Left lung (tissue), 10 donors: ENCODE results near the gene TMEM30B. TPM values are rescaled to one million over a fixed set of nuclear protein-coding genes. Genes with fewer than 3 reads are reported as not detected.

ENCODE experiments used
- ATAC-seq: fragments of 200-7000 bp; cut with Tn5 transposase; one replicate; pipeline ENCODE4 v1.9.1; 2020; ENCODE audit warnings: moderate library complexity
- DNase-seq, 4 donors: peaks; one replicate each; pipeline ENCODE4 v3.0.0-alpha.2; 2013 to 2020
- H3K27ac ChIP-seq, 2 donors: fragments of 200-600 bp; sonication (generic) in 1 of 2; one replicate each; pipeline versions ENCODE4 v1.5.0 to v1.8.0; 2020 to 2021
- H3K27me3 ChIP-seq, 2 donors: fragments of 200-600 bp; sonication (generic) in 1 of 2; one replicate each; pipeline versions ENCODE4 v1.5.0 to v1.8.0; 2020 to 2021
- H3K36me3 ChIP-seq, 2 donors: fragments of 200-600 bp; sonication (generic) in 1 of 2; one replicate each; pipeline versions ENCODE4 v1.5.0 to v1.8.0; 2020 to 2021
- H3K4me1 ChIP-seq, 2 donors: fragments of 200-600 bp; one replicate each; pipeline ENCODE4 v1.8.0; 2021
- H3K4me3 ChIP-seq, 2 donors: fragments of 200-600 bp; sonication (generic) in 1 of 2; one replicate each; pipeline versions ENCODE4 v1.5.0 to v1.8.0; 2020 to 2021; ENCODE audit warnings: mild to moderate bottlenecking in 1 of 2
- H3K9me3 ChIP-seq, 2 donors: fragments of 200-600 bp; sonication (generic) in 1 of 2; one replicate each; pipeline versions ENCODE4 v1.5.0 to v1.8.0; 2020 to 2021
- CTCF ChIP-seq, 2 donors: fragments of 200-600 bp; sonication (generic) in 1 of 2; IDR thresholded peaks; one replicate each; pipeline versions ENCODE4 v1.5.0 to v1.8.0; 2021; ENCODE audit warnings: antibody characterized with exemption in 2 of 2
- intact Hi-C, 2 donors: fragments of 100-400 bp; cut with DNase I; formaldehyde crosslinking; loops; one replicate each; pipeline versions ENCODE4 v1.11.2 to v1.14.2; 2022
- polyA plus RNA-seq, 6 donors: library from polyadenylated mRNA; unstranded; fragments of 120-200 nt; gene quantifications; one replicate each; pipeline ENCODE4 v1.2.1, GENCODE V29; 2013; ENCODE audit not compliant: insufficient read length in 6 of 6
- total RNA-seq, 2 donors: library from RNA; stranded (reverse); fragmentation: NEBNext Ultra II Directional; extraction: Animal tissue kit (Norgen Biotek cat#: 25700); gene quantifications; one replicate each; pipeline ENCODE4 v1.2.1, GENCODE V29; 2021
- donor health status: DM: no; HTN: yes; CAD: no.
- donor health status: DM: no; HTN: no; CAD: no.

Gene TMEM30B
- total and polyA plus RNA-seq, 8 donors = 15.7 to 23.0 (median 20.0) TPM

DNA sequence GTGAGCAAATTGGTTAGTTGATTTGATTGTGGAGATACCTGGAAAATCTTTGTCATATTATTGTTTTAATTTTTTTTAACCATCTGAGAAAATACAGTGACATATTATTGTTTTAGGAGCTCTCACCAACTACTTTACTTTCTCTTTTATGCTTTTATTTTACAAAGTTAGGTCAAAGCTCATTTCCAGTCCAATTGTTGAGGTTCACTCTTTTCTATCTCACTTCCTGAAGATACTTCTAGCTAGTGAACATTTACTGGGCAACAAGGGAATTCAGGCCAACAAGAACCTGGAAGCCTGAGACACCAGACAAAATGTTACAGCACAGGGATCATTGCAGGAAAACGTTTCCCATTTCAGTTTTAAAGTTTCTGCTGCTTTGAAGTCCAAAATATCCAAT is 3.9 kb downstream of the TMEM30B start:
- ATAC-seq = no peak
- H3K4me3 ChIP-seq = no peak overlapping the region
- no peak overlapping the region for H3K27ac ChIP-seq
- no peak for DNase-seq
- no peaks in the 10 kb centered on the region for H3K9me3 ChIP-seq
- no peaks in the 10 kb centered on the region for H3K36me3 ChIP-seq
- H3K4me1 ChIP-seq = peaks cover 0 to 21% of the 10 kb centered on the region in 2 donors
- no peak for TF ChIP-seq CTCF (IDR thresholded peaks at IDR 0.05)
- peaks cover 2 to 40% of the 10 kb centered on the region in 2 donors for H3K27me3 ChIP-seq
- intact Hi-C loops = no loop called here

GRCh38 chr14:61271552-61271951 is 9.6 kb downstream of the TMEM30B start:
- no peak for DNase-seq
- no peak for TF ChIP-seq CTCF (IDR thresholded peaks at IDR 0.05)
- Histone ChIP-seq H3K36me3 (no peaks in the 10 kb centered on the region), H3K4me3 (no peak overlapping the region), H3K27me3 (peaks cover 0 to 48% of the 10 kb centered on the region in 2 donors), H3K27ac (no peak overlapping the region), H3K9me3 (no peaks in the 10 kb centered on the region), H3K4me1 (peaks cover 0 to 7% of the 10 kb centered on the region in 2 donors)
- no peak for ATAC-seq
- intact Hi-C loops = no loop called here

- H3K4me1 ChIP-seq = peaks cover 0 to 7% of the 10 kb centered on the region in 2 donors
- H3K9me3 ChIP-seq = no peaks in the 10 kb centered on the region
- intact Hi-C loops = no loop called here
- no peak overlapping the region for H3K4me3 ChIP-seq
- ATAC-seq (no peak), DNase-seq (no peak)
- no peaks in the 10 kb centered on the region for H3K36me3 ChIP-seq
- TF ChIP-seq CTCF (IDR thresholded peaks at IDR 0.05) = no peak
- H3K27me3 ChIP-seq = peaks cover 0 to 56% of the 10 kb centered on the region in 2 donors
- H3K27ac ChIP-seq = no peak overlapping the region
Observed at GRCh38 chr14:61270714-61271113, 10.4 kb downstream of the TMEM30B start.

DNA sequence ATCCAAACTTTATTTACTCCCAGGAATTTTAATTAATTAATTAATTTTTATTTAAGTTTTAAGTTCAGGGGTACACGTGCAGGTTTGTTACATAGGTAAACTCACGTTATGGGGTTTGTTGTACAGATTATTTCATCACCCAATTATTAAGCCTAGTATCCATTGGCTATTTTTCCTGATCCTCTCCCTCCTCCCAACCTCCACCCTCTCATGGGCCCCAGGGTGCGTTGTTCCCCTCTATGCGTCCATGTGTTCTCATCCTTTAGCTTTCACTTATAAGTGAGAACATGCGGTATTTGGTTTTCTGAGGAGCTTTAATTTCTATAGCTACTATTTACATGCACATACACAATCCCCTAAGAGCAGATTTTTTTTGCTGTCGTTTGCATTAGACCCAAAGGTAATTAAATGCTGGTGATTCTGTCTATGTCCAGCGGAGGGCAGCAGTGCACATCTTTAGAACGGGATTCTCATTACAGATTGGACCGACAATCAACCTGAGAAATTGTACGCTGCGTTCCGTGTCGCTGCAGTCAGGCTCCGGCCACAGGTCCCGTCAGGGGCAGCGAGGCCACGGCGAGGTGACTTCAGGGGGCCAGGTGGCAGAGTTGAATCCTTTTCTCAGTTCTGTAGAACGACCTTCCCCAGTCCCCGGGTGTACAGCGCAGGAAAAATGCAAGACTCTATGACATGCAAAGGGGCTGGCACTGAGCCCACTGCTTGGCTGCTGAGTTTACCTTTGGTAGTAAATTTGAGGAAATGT is 11.6 kb downstream of the TMEM30B start:
- intact Hi-C loops = no loop called here
- Histone ChIP-seq H3K4me3 (peak overlapping the region in 1 of 2 donors; percentile 26), H3K27me3 (peaks cover 0 to 62% of the 10 kb centered on the region in 2 donors), H3K9me3 (no peaks in the 10 kb centered on the region), H3K27ac (no peak overlapping the region), H3K4me1 (peaks cover 0 to 7% of the 10 kb centered on the region in 2 donors), H3K36me3 (no peaks in the 10 kb centered on the region)
- DNase-seq (peak; percentile 63 to 81 (median 68)), ATAC-seq (peak; percentile 96)
- peak; percentile 60 to 65 for TF ChIP-seq CTCF (IDR thresholded peaks at IDR 0.05)

DNA sequence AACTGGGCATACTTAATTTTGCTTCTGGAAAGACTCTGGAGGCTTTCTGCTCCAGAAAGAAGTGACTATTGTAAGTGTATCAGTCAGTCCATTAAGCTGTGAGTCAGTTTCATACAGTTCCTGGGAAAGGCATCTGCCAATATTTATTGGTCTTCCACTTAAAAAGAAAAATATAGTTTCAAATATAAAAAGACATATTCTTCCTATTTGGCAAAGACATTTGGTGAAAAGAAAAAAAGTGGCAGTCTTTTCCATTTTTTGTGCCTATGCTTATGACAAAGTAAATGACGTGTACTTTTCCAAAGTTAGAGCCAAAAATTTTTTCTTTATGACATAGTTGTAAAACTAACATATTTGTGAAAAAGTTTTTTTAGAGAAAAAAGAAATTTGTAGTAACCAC is 12.3 kb downstream of the TMEM30B start:
- peaks cover 0 to 7% of the 10 kb centered on the region in 2 donors for H3K4me1 ChIP-seq
- H3K36me3 ChIP-seq = no peaks in the 10 kb centered on the region
- ATAC-seq (no peak), DNase-seq (no peak)
- no peak overlapping the region for H3K27ac ChIP-seq
- intact Hi-C loops = no loop called here
- H3K27me3 ChIP-seq = peaks cover 0 to 59% of the 10 kb centered on the region in 2 donors
- TF ChIP-seq CTCF (IDR thresholded peaks at IDR 0.05) = no peak
- no peak overlapping the region for H3K4me3 ChIP-seq
- no peaks in the 10 kb centered on the region for H3K9me3 ChIP-seq
